LoVo (cell line): ENCODE measurements around the gene KRTAP10-3.
A peak's percentile ranks its signal among the peaks of the same experiment; 100 is the strongest.

Experiments
- DNase-seq: peaks from one replicate; pipeline ENCODE4 v3.0.0-alpha.2; 2016; ENCODE audit warnings: low spot score

KRTAP10-3 gene

DNA sequence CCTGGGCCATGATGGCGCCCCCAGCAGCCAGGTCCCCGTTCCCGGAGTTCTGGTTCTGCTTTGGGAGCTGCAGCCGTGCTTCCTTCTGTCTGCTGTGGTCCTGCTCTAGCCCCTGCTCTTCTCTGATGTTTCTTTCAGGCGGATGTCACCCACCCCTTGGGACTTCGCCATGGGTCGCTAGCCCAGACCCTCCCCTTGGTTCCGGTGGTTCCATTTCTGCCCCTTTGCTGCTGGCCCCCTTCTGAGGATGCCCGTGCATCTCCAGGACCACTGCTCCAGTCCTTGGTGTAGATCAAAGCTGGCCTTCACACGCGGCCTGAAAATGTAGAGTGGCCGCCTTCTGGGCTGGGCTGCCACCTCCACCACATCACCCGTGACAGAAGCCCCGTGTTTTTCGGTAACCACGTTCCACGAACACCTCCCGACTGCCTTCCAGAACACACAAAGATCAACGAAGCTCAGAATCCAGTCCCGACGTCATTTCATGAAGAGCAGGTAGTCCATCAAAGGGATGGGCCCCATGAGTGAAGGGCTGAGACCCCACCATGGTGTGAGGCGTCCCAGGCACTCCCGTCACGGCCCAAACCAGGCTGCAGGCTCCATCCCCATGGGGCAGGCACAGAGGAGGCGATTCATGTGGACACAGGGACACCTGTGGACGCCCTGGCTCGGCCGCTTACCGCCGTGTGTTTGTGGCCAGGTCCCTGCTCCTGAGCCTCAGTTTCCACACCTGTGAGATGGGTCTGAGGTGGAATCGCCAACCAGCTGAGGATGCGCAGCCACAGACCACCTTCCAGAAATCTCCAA is 43.0 kb downstream of the KRTAP10-3 start:
- DNase-seq: no peak

DNA sequence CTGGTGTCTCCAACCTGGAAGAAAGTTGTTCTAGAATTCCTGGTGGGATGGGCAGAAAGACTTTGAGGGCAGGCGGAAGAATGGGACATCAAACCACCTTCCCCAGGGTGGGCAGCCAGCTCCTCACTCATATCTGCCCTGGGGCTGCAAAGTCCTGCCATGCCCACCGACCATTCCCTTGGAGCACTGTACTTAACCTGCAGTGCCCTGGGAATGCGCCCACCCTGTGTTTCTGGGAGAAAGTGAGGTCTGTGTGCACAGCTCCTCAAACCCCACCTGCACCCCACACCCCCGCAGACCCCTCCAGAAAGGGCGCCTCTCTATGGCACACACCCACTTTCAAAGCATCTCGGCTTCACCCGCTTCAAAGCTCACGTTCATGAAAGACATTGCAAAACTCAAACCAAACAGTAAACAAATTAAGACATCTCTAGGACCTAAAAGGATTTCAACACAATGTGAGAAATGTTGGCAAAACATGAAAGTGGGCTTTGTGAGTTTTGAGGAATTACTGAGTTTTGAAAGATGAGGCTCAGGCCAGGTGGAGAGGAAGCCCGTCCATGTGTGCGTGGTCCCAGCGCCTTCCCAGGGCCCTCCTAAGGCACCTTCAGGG is 43.7 kb downstream of the KRTAP10-3 start:
- no peak for DNase-seq

DNA sequence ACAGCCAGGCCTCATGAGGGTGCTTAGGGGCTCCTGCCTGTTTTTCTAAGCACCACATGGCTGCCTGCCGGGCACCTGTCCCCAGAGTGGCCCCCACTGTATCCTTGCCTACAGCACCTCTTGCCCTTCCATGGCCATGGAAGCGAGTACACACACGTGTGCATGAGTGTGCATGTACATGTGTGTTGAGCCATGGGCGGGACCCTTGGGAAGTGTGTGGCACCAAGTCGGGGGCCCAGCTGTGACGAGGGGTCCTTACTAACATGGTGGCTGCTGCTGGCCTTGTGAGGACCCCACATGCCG is 44.4 kb downstream of the KRTAP10-3 start:
- no peak for DNase-seq

DNA sequence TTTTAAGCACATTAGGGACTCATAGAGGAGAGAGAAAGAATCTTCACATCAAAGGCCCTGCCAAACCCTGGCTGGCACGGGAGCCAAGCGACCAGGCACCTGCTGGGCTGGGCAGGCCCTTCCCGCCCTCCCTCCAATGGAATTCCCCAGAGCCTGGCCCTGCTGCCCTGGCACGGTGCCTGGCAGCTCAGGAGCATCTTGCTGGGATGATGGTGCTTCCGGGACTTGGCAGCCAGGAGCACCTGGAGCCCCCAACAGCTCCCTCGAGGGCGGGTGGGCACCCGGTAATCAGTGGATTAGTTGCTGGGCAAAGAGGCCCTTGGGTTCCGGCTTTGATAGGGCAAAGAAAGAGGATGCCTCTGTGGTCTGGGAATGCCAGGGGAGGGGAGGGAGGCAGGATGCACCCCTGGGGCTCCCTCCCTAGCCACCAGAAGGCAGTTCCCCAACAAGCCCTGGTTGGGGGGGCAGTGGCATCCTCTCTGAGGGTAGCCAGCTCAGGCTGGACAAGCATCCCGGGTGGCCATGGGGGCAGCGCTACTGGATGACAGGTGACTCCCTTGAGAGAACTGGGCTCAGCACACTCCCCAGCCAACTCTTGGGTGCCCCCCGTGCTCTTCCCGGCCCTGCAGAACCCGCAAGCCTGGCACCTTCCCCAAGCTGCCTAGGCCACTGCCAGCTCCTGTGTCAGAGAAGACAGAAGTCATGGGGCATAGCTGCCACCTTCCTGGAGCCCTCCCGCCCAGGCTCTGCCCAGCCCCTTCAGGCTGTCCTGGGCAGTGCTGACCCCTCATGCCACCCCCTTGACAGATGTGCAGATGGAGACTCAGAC is 45.0 kb downstream of the KRTAP10-3 start:
- DNase-seq: peak; percentile 33

DNA sequence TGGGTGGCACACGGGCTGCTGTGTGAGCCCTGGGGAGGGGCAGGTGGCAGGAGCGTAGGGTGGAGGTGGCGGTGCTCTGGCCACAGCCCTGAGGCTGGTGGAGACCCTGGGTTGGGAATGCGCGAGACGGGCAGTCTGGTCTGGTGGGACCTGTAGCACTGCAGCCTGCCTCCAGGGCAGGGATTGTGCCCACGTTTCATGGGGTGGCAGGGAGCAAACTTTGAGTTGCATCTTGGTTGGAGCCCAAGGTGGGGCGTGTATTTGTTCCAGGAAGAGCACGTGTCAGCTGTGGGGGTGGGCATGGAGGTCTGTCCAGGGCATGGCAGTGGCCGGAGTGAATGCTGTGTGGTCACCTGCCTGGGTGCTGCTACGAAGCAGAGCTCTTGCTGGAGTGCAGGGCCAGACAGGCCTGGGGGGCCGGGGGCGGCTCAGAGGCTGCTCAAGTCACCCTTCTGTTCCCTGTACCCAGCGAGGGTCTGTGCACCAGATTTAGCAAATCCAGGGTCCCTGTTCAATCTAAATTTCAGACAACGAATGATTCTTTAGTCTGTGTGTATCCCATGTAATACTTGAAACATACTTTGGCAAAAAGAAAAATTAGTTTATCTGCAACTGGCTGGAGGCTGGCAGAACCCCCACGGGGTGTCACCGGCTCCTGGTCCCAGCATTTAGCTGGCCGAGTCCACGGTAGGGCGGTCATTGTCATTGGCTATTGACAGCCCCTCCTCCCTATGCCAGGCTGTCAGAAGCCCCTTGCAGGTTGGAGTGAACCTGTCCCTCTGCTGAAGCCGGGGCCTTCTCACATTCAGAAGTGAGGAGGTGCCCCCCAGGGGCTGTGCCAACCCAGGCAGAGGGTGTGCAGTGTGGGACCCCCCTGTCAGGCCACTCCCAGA is 45.9 kb downstream of the KRTAP10-3 start:
- no peak for DNase-seq

DNA sequence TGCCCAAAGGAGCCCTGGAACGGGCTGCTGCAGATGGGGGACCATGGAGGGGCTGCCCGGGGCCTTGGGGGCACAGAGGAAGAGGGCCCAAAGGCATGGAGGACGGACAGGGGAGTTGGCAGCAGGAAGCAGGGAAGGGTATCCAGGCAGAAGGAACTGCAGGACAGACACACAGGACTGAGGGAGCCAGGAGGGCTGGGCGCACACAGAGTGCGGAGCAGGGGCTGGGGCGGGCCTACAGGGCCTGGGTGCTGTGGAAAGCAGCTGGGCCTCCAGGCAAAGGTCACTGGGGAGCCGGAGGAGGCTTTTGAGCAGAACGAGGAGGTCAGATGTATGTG is 46.7 kb downstream of the KRTAP10-3 start:
- DNase-seq: no peak

DNA sequence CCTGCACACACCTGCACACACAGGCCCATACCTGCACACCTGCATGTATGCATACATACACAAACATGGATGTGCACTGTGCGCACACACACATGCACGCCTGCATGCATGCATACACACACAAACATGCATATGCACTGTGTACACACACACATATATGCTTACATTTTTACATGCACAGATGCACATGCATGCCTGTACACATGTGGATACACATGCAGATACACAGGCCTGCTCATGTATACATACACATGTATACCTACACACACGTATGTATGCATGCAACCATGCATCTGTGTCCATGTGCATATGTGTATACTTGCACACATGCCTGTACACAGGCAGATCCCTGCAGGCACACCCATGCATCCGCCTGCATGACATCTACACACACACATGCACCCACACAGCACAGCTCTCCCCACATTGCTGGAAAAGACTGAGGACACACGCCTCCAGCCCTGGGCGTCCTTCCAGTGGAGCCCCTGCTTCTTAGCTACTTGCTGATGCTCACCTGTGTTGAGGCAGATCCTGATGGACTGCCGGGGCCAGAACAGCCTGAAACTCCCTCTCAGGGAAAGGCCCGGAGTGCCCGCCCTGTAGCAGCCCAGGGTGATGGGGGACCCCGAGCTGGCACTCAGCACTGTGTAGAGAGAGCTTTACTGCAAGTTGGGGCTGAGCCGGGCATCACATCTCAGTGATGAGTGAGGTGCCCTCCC is 47.2 kb downstream of the KRTAP10-3 start:
- DNase-seq: no peak

DNA sequence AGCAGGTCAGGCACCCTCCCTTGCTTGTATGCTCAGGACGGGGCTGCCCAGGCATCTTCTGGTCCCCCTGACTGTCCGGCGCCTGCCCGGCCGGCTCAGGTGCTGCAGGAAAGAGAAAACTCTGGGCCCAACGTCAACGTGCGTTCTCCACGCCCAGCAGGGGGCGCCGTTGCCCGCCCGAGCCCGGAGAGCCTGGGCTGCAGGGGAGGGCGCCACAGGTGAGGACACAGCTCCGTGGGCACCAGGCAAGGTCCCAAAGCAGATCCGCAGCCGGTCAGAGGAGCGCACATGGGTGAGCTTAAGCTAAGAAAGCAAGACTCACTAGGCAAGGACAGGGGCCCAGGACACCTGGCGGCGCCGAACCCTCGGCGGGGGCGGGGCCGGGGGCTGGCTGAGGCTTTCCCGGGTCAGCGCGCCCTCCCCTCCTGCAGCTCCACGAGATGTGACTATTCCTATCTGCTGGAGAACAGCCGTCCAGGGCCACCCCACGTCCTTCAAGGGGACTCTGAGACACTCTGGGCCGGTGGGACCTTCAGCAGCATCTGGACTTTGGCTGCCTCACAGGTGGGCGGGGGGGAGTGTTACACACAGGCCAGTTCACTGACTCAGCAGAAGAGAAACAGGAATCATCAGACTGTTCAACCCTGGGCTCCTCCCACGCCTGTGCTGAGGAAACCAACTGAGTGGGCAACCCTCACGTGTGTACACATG is 47.9 kb downstream of the KRTAP10-3 start:
- DNase-seq: peak; percentile 68

DNA sequence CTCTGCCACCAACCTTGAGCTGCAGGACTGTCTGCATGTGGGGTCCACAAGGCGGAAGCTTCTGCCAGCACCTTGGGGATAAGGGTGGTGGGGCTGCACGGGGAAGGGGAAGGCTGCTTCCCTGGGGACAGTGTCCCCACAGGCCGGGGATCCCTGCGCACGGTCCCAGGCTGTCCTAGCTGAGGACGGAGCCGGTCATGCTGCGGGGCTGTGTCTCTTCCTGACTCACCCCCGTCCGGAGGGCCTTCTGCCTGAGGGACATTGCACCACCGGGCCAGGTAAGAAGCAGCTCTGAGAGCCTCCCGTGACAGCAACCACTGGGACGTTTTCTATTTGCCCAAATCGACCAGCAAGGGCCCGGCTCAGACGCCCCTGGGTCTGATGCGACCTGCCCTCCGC is 48.5 kb downstream of the KRTAP10-3 start:
- no peak for DNase-seq

DNA sequence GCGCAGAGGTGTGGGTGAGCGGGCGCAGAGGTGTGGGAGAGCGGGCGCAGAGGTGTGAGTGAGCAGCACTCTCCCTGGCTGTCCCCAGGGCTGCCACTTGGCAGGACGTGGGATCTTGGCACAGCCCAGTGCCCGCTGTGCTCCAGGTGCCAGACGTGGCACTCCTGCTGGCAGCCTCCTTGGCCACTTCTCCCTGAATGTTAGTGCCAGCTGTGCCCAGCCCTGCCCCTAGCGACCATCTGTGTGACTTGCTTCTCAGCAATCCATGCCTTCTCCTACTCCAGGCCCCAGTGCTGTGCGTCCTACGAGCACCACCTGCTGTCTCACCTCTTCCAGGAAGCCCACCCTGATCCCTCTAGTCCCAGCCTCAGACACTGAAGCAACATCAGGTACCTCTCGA is 49.1 kb downstream of the KRTAP10-3 start:
- peak; percentile 54 for DNase-seq

DNA sequence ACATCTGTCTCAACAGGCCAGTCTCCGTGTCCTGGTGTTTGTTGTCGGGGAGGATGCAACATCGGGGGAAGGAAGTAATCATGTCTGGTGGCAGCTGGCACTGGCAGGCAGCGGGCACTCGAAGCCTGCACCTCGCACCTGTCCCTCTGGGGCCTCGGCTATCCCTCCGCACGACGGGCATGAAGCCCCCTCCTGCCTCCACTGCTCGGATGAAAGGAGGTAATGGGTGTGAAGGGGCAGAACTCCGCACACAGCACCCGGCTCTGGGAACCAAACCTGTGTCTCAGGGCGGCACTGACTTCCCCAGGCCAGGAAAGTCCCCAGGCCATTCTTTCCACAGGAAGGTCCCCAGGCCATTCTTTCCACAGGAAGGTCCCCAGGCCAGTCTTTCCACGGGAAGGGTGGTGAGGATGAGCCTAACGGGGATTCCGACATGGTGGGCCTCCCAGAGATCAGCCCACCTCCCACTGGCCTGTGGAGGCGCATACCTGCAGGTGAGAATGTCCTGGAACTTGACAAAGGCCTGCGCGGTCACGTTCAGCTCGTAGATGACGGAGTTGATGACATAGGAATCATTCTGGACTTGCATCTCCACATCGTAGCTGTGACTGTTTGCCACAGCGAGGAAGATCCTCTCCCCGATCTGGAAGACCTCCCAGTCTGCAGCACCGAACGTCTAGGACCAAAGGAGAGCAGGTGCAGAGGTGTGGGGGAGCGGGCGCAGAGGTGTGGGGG is 49.7 kb downstream of the KRTAP10-3 start:
- DNase-seq: no peak

DNA sequence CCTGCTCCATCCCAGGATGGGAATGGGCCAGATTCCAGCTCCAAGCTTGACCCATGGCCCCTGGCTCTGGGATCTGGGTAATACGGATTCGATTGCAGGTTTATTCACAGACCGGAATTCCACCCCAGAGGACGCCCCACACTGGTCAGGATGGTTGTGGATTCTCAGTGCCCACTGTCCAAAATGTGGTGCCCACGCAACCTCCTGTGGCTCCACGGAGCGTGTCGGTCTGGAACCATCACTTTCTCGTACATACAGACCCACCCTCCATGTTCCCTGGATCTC is 50.2 kb downstream of the KRTAP10-3 start:
- DNase-seq: no peak
